HG03460 (cell line): ENCODE results near the gene GPR153.

Source experiments
- ATAC-seq: cut with Tn5 transposase; IDR thresholded peaks from one replicate; pipeline ENCODE4 v1.9.1; 2021; ENCODE audit not compliant: unreplicated experiment

The GPR153 gene

DNA sequence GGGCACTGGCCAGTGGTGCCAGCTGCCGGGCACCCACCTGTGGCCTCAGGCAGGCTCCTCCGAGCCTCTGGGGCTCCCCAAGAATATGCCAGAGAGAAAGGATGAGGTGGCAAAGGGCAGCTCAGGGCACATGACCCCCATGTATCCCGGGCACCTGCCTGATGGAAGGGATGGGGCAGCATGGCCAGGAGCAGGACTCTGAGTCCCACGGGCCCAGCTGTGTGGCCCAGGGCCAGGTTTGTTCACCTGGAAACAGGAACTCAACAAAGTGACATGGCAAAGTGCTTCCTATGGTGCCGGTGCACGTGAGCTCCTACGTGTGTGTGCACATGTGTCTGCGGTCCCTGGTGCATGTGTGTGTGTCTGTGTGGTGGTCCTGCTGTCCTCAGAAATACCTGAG, 9.5 kb upstream of the GPR153 start:
- ATAC-seq, result no peak

DNA sequence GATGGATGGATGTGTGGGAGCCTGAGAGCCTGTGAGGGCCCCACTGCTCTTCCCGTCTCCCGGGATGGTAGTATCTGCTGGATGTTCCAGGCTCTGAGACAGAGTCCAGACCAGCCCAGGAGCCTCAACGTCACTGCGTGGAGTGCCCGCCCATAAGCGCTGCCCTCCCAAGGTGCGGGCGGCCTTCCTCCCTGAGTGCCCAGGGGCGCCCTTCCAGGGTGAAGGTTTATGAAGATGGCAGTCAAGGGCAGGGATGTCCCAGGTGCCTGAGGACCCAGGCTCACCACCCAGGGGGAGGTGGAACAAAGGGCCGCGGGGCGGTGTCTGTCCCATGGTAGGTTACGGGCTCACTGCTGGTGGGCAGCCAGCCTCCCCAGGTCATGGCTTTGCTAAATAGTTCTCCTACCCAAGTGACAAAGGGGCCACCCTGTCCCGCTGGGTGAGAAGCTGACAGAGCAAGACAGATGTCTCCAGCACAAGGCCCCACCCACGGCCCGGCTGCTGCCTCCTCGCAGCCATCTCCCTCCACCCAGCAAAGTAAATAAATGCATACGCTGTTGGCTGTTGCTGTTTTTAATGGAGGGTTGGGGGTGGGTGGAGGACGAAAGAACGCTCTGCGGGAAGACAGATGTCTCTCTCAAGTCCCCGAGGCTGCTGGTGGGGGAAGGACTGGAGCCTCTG, 9.0 kb upstream of the GPR153 start:
- no peak for ATAC-seq

DNA sequence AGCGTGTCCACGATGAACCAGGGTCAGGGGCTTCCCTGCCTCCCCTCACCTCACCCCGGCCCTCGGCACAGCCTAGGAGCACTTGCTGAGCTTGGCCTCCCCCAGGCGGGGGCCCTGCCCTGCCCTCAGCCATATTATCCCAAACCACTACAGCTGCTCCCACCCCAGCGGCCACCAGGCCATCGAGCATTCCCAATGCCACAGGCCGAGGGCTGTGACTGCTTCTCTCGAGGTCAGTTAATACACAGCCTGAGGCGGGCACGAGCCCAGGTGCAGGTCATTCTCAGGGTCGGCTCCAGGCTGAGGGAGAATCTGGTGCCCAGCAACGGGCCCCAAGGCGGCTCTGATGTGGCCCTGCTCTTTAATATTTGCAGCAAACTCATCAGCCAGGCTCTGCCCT, 8.4 kb upstream of the GPR153 start:
- ATAC-seq, result no peak

DNA sequence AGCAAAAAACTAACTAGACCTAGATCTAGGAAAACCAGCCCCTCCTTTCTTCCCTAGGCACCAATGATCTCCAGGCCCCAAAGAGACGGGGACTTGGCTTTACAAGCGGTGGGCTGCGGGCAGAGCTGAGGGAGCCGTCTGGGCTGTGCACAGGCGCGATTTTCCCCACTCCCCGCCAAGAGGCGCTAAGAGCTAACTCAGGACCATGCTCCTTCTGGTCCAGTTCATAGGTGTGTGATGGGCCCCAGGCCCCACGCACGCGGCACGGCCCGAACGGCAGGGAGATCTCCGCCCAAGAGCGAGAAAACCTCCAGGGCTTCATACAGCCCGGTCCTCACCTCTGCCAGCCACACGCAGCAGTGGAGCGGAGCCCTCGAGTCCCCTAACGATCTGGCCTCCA, 7.5 kb upstream of the GPR153 start:
- ATAC-seq, result no peak

DNA sequence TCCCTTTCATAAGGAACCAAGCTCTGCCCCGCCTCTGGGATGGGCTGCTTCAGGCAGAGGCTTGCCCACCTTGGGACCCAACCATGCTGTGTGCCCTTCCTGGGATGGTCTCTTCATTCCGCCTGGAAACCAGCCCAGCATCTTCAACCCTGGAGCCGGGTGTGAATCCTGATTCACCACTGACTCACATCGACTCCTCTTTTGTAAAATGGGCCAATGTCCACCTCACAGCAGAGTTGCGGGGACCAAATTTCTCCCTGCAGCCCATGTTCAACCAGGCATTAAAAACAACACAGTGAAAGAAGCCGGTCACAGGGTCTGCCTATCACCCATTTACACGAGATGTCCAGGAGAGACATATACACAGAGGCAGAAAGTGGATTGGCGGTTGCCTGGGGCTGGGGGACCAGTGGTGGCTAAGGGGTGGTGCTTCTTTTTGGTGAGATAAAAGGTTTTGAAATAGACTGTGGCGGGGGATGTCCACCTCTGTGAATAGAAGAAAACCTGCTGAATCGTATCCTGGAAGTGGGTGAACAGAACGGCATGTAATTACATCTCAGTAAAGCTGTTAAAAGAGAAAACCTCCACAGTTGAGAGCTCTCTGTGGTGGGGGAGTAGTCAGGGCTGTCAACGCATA, 6.9 kb upstream of the GPR153 start:
- no peak for ATAC-seq

DNA sequence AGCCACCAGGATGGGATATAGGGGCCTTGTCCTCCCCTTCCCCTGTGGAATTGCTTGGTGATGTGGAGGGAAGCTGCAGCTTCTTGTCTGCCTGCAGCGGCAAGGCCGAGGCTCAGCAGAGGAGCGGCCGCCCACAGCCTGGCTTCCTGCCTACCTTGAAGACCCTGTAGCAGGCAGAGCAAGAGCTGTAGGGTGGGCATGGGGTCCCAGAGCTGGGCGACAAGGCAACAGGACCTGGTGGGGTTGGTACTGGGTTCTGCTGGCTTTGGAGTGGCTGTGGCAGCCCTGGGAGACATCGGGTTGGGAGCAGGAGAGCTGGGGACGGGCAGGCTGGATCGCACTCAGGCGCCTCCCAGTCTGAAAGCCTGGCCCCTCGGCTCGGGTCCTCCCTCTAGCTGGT, 5.7 kb upstream of the GPR153 start:
- ATAC-seq, result no peak

DNA sequence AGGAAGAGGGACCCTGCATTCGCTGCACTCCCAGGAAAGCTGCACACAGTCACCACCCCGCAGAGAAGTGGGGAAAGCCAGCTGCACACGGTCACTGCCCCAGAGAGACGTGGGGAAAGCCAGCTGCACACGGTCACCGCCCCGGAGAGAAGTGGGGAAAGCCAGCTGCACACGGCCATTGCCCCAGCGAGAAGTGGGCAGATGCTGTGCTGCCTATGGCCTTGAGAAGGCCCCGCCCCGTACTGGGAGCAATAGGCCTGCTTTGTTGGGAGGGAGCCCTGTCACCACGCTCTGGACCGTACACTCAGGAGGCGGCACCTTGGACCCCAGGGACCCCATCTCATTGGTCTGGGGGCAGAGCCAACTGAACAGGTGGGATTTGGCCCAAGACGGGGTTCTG, 4.3 kb upstream of the GPR153 start:
- ATAC-seq, result no peak

DNA sequence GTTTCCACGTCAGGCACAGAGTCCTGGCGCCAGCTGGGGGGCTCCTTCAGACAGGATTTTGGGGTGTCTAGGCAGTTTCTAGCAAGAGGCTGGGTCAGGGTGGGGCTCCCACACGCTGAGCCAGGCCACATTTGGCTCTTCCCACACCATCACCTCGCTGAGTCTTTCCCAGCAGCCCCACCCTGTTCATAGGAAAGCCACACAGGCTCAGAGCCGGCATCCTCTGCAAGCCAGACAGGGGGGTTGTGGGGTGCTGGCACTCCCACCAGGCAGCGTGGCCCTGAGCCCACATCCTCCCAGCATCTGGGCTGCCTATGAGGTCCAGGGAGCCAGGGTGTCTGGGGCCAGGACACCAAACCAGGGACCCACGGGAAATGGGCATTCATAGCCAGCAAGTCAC, 2.8 kb upstream of the GPR153 start:
- ATAC-seq, result no peak

DNA sequence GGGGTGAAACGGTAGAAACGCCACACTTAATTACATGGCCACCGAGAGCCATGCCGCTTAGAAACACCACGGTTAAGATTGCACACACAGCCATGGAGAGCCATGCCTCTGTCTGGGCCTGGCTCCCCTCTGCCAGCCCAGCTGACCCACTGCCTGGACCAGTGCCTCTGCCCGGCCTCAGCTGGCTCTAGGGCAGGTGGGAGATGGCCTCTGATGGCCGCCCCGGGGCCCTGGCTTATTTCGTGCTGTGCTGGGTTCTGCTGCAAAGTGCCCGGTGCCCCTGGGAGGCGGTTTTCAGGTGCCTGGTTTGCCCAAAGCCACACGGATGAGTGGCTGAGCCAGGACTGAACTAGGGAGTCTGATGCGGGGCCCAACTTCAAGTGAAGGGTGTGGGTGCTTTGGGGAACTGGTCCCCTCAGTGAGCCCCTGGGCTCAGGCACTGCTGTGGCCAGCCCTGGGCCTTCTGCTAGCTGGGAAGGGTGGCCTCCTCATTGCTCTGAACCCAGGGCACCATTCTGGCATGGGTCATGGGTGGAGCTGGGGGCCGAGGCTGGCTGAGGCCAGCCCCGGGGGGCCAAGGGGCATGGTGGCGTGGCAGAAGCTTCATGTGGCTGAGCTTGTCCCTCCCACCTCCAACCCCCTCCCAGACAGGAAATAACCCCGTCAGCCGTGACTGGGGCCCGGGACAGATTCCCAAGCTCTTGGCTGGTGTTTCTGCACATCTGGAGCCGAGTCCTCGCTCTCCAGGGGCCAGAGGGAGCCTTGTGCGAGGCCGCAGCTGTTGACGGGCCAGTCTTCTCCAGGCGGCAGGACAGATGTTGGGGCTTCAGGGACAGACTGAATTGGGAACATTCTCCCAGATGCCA, 1.9 kb upstream of the GPR153 start:
- ATAC-seq, result no peak

DNA sequence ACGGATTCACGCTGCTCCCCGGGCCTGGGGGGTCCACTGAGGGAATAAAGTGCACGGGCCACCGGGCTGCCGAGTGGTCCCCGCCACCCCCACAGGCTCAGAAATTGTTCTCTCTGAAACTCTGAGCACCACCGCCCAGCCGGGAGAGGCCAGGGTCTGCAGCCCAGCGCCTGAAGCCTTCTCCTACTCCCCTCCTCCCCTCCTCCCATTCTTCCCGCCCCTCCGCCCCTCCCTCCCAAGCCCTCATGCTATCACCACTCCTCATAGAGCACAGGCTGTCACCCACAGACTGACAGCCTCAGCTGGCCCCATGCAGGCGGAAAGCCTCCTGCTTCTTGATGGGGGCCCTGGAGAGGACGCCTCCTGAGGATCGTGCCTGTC, 707 bp upstream of the GPR153 start:
- no peak for ATAC-seq

DNA sequence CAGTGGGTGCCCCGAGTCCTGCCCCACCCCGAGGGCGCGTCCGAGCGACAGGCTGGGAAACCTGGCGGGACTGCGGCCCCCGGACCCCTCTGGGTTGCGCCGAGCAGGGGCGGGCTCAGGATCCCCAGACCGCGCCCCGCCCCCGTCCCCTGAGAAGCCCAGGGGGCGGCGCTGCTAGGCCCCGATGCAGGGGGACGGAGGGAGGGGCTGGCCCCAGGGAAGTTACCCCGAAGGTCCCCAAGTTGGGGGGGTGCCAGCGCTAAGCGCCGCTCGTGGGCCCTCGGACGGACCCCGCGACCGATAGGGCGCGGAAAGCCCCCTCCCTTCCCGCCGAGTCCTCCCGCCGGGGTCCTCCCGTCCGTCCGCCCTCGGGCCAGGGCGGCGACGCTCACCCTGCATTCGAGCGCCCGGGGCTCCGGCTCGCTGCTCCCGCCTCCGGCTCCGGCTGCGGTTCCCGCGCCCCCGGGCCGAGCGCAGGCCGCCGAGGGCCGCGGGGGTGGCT, 414 bp downstream of the GPR153 start:
- ATAC-seq, result no peak

DNA sequence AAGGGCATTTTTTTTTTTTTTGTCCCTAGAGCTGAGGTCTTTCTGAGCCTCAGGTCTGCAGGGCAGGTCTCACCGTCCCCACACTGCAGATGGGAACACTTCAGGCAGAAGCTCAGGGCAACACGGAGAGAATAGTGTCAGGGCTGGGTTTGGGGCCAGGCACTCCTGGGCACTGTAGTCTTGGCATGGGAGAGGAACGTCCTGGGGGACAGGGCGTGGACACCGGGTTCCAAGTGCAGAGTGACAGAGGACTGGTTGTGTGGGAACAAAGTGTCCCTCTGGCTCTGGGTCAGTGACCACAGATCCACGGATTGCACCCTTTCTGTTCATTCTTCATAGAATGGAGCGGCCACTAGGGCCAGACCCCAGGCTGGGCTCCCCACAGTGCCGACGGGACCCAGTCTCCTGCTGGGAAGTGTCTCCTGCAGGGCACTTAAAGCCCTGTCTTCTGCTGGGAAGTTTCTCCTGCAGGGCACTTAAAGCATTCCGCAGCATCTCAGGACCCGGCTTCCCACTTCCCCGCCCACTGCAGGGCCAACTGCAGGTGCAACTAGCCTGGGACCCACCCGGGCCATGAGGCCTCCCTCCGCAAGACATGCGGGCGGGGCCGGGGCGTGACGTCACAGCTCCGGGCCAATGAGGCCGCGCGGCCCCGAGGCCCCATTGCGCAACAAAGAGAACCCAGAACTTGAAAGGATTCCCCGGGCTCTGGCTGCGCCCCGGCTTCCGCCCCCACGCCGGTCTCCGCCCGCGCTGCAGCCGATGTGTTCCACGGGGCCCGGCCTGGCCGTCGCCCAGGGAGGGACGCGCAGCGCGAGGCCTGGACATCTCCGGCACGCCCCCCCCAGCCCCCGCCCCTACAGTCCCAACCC, 1.2 kb downstream of the GPR153 start:
- peak; percentile 70 for ATAC-seq

DNA sequence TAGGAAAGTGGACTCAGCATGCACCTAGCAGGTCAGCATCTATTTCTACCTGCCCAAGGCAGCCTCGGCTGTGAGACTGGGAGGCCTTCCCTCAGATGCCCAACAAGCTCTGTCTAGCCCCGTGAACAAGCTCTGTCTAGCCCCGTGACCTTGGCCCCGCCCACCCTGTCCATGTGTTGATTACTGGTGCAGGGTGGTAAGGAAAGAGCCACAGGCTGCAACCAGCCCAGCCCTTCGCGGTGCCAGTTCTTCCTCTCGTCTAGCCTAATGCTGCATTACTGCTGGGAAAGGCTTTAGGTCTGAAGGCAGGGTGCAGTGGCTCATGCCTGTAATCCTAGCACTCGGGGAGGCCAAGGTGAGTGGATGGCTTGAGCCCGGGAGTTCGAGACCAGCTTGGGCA, 2.2 kb downstream of the GPR153 start:
- ATAC-seq, result no peak

DNA sequence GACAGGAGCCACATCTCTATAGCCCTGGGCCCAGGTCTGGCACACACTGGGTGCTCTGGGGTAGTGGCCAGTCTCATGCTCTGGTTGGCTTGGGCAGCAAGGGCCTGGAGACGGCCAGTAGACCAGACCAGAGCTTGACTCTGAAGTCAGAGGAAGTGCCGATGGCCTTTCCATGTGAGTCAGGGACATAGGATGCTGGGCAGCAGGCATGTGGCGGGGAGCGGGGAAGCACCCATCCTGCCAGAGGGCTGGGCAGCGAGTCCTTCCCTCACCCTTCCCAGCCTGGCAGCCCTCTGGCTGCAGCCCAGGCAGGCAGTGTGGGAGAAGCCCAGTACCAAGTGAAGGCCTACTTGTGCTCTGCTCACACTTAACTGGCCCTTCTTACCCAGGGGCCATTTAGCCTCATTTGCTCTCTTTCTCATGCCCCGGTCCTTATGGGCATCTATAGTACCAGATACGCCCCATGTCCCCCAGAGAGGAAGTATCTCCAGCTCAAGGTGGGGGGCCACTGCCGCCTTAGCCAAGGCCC, 3.3 kb downstream of the GPR153 start:
- ATAC-seq, result no peak

DNA sequence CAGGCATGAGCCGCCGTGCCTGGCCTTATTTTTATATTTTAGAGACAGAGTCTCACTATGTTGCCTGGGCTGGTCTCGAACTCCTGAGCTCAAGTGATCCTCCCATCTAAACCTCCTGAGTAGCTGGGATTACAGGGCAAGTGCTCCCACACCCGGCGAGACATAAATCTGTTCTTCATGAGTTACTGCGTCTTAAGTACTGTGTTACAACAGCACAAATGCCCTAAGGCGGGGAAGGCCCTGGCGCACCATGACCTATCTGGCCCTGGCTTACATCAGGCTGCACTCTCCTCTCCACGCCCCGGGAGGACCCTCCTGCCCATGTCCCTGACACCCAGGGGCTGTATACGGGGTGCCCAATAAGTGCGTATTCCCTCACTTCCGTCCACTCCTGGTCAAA, 4.3 kb downstream of the GPR153 start:
- ATAC-seq, result no peak

DNA sequence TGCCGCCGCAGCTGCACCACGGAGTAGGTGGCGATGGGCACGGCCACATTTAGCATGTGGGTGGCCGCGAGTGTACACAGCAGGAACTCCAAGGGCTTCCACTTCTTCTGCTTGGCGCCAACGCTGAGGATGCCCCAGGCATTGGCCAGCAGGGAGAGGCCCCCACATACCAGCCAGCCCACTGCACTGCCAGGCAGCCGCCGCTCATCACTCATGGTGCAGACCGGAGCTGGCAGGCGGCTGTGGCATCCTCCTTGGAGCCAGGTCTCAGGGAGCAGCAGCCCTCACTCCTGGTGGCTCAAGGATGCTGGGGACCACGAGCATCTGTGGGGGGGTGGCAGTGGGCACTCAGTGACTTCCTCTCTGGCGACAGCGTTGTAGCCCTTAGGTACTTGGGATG, 6.2 kb downstream of the GPR153 start:
- ATAC-seq, result no peak

DNA sequence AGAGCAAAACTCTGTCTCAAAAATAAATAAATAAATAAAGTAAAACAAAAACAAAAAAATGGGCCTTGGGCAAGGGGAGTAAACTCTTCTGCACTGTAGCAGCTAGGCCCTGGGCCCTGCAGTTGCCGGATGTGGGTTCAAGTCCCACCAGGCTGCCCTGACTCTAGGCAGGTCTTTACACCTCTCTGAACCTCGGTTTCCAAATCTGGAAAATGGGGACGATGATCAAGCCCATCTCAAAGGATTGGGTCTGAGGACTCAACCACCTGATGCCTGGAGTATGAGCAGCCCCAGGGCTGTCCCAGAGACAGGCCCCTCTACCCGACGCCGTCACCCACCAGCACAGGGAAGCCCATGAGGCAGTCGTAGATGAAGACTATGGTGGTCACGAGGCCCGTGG, 7.5 kb downstream of the GPR153 start:
- no peak for ATAC-seq

DNA sequence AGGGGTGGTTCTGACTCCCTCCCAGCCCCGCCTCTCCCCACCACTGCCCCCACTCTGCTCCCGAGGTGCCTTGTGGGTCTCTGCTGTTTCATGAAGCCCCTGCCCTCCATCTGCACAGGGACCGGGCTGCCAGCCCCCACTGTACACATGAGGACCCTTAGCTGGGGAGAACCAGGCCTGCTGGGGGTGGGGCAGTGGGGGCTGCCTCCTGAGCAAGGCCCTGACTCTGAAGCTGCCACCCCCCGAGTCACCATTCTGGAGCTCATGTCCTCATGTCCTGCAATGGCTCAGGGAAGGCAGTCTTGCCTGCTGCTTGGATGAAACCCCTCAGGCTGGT, 8.6 kb downstream of the GPR153 start:
- no peak for ATAC-seq

DNA sequence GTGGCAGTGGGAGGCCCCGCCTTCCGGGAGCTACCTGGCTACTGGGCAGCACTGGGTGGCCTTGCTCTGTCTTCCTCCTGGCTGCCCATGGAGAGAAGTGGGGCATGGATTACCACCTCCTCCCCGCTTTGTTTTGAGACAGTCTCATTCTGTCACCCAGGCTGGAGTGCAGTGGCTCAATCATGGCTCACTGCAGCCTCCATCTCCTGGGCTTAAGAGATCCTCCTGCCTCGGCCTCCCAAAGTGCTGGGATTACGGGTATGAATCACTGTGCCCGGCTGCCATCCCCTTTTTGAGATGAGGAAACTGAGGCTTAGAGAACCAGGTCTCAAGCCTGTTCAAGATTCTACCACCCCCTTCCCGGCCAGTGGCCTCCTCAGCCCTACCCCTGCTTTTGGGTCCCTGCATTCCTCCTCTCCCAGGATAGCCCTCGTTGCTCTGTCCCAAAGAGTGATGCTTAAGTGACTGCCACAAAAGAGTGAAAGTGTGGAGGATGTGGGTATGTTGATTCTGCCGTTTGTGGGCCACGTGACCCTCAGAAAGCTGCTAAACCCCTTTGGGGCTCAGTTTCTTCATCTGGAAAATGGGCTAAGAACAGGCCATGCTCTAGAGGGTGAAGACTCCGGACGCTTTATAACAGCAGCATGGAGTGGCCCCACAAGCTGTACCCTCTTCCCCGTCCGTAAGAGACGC, 9.1 kb downstream of the GPR153 start:
- no peak for ATAC-seq

DNA sequence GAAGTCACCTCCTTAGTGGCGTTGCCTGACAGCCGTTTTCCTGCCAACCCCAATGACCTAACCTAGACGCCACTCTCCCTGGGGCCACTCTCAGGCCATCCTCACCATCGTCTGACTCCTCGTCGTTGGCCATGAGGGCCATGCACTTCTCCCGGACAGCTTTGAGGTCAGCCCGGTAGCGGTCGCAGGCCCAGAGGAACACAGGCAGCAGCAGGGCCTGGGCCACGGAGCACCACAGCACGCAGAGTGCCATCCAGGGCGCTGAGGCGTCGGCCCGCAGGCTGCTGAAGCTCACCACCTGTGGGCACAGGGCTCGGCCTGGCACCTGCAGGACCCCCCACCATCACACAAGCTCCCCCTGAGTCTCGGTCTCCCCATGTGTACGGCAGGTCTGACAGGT, 9.7 kb downstream of the GPR153 start:
- no peak for ATAC-seq
